OCI-LY7 (cell line): Measurements from ENCODE around the gene ABCC11. TPM values are rescaled to one million over a fixed set of nuclear protein-coding genes. Genes with fewer than 3 reads are reported as not detected.

ENCODE experiments used
- BruUV-seq: library from RNA; stranded (reverse); fragments of 400-500 nt; replicated peaks from 2 replicates; lab custom pipeline; 2021; lab: Mats Ljungman, UMichigan
- CTCF ChIA-PET: fragments of 300-600 bp; sonication (Branson Sonifier 250); formaldehyde crosslinking; loops from one replicate; lab custom pipeline; 2022; ENCODE audit warnings: antibody characterized with exemption; ENCODE audit not compliant: unreplicated experiment; lab: Charles Lee
- POLR2A ChIA-PET: fragments of 300-600 bp; sonication (Branson Sonifier 250); formaldehyde crosslinking; loops from one replicate; lab custom pipeline; 2022; ENCODE audit warnings: antibody characterized with exemption; lab: Charles Lee
- DNase-seq: peaks from one replicate; pipeline ENCODE4 v3.0.0-alpha.2; 2015; ENCODE audit warnings: low spot score
- H2AFZ ChIP-seq: fragments of 200-600 bp; sonication (generic), shearing (Covaris generic); 2 replicates; pipeline ENCODE4 v1.6.1; 2014; ENCODE audit warnings: mild to moderate bottlenecking, antibody characterized with exemption, low read length, moderate library complexity
- H3K27ac ChIP-seq: fragments of 200-600 bp; sonication (generic); 2 replicates; pipeline ENCODE4 v1.5.1; 2014; ENCODE audit warnings: mixed run types, low read depth, mild to moderate bottlenecking, moderate library complexity, low read length, inconsistent platforms; ENCODE audit not compliant: poor library complexity, severe bottlenecking
- H3K36me3 ChIP-seq: fragments of 200-600 bp; sonication (generic); 2 replicates; pipeline ENCODE4 v1.6.1; 2014; ENCODE audit warnings: mild to moderate bottlenecking, antibody characterized with exemption, low read length, moderate library complexity, mixed read lengths; ENCODE audit not compliant: insufficient read depth
- H3K4me1 ChIP-seq: fragments of 200-600 bp; sonication (generic); 2 replicates; pipeline ENCODE4 v1.5.1; 2014; ENCODE audit warnings: mild to moderate bottlenecking, low read length; ENCODE audit not compliant: insufficient read depth, poor library complexity, severe bottlenecking
- H3K4me2 ChIP-seq: fragments of 200-600 bp; sonication (generic); 2 replicates; pipeline ENCODE4 v1.6.1; 2014; ENCODE audit warnings: mild to moderate bottlenecking, low read length
- H3K4me3 ChIP-seq: fragments of 200-600 bp; sonication (generic); 2 replicates; pipeline ENCODE4 v1.5.1; 2014; ENCODE audit warnings: mild to moderate bottlenecking, low read depth, low read length; ENCODE audit not compliant: poor library complexity, severe bottlenecking
- H3K79me2 ChIP-seq: fragments of 200-600 bp; sonication (generic); 2 replicates; pipeline ENCODE4 v1.6.1; 2016; ENCODE audit warnings: low read depth, mild to moderate bottlenecking, low read length, moderate library complexity, mixed read lengths; ENCODE audit not compliant: insufficient read depth
- H3K9me2 ChIP-seq: fragments of 200-600 bp; sonication (generic); 2 replicates; pipeline ENCODE4 v1.6.1; 2016; ENCODE audit warnings: mild to moderate bottlenecking, low read length, mixed read lengths; ENCODE audit not compliant: insufficient read depth
- H3K9me3 ChIP-seq: fragments of 200-600 bp; sonication (generic); 2 replicates; pipeline ENCODE4 v1.6.1; 2014; ENCODE audit warnings: mild to moderate bottlenecking, mixed run types, low read length, mixed read lengths
- H4K20me1 ChIP-seq: fragments of 200-600 bp; sonication (generic); 2 replicates; pipeline ENCODE4 v1.6.1; 2014; ENCODE audit warnings: mild to moderate bottlenecking, antibody characterized with exemption, low read length, moderate library complexity, mixed read lengths; ENCODE audit not compliant: insufficient read depth
- CTCF ChIP-seq: fragments of 200-600 bp; sonication (generic); conservative IDR thresholded peaks from 2 replicates; pipeline ENCODE4 v1.5.1; 2014; ENCODE audit warnings: mild to moderate bottlenecking, antibody characterized with exemption, low read length, moderate library complexity, mixed read lengths
- EZH2phosphoT487 ChIP-seq: fragments of 200-600 bp; sonication (generic); IDR thresholded peaks from 2 replicates; pipeline ENCODE4 v1.6.1; 2018; ENCODE audit warnings: low read depth, borderline replicate concordance, mild to moderate bottlenecking, mixed run types, antibody characterized with exemption, low read length, moderate library complexity, mixed read lengths
- intact Hi-C: fragments of 100-400 bp; cut with micrococcal nuclease; formaldehyde crosslinking; loops from one replicate; pipeline ENCODE4 v1.10.0; 2022; ENCODE audit not compliant: unreplicated experiment
- total RNA-seq, 2 experiments: library from RNA; depleted of rRNA in 1 of 2; stranded (reverse); fragments of >200 nt in 1 of 2; shearing (Covaris generic) in 1 of 2; gene quantifications; 2 replicates each; pipeline ENCODE4 v1.2.3, GENCODE V29; 2014 to 2022

Gene ABCC11
- total RNA-seq, 2 experiments from 2014 or later = 0.10 TPM; not detected in 1

DNA sequence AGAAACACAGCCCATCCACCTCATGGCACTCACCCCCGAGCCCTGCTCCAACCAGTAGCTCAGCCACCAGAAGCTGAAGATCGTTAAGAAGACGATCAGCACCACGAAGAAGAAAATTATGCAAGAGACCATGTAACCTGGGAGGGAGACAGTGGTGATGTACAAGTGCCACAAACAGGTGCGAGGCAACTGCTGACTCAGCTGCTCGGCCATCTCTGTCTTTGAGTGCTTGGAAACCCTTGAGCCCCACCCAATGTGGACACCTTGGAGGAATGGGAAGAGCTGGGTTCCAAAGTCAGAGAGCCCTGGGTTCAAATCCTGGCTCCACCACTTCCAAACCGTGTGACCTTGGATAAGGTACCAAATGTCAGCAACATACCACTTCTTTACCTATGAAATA lies 53.5 kb downstream of the ABCC11 start:
- no peak overlapping the region for H2AFZ ChIP-seq
- H4K20me1 ChIP-seq = no peaks in the 10 kb centered on the region
- H3K79me2 ChIP-seq = no peaks in the 10 kb centered on the region
- H3K4me2 ChIP-seq = no peak overlapping the region
- intact Hi-C loops = no loop called here
- TF ChIP-seq EZH2phosphoT487 (no peak), CTCF (no peak)
- BruUV-seq = no TSS peak
- H3K27ac ChIP-seq = no peak overlapping the region
- H3K4me3 ChIP-seq = no peak overlapping the region
- no peaks in the 10 kb centered on the region for H3K36me3 ChIP-seq
- peaks cover under 1% of the 10 kb centered on the region for H3K4me1 ChIP-seq
- H3K9me2 ChIP-seq = no peaks in the 10 kb centered on the region
- POLR2A ChIA-PET = interaction anchor here (0.6 kb wide), 2 partner anchors 1083 to 1547 kb away, joined by 4 to 5 read pairs; no protein-coding TSS in a partner anchor
- DNase-seq = no peak
- no peaks in the 10 kb centered on the region for H3K9me3 ChIP-seq
- CTCF ChIA-PET = no interaction called here

DNA sequence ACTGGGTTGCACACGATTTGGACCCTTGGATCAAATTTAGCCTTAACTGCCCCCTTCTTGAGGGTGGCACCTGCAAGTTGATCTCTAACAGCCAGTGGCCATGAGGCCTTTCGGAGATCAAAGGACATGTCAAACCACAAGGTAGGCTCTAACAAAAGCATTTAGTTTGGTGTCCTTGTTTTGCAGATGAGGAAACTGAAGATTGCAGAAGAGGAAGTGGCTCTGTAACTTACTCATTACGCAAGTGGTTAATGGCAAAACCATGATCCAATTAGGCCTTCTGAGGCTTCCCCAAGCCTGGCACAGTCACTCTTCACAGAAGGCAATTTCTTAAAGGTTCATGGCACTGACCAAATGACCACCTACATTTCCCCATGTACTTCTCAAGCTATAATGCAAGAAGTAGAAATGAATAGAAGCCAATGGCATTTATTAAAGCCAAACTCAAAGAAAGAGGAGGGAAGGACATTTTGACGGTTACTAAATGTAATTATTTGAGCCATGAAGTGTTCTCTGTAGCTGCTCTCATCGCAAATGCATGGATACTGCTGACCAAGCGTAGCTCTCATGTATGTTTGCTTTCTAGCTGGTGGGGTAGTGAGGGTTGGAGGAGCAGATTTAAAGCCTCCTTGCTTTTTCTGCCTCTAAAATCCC lies 58.8 kb downstream of the ABCC11 start:
- BruUV-seq = no TSS peak
- Histone ChIP-seq H3K4me1 (peaks cover 7% of the 10 kb centered on the region), H3K4me2 (no peak overlapping the region), H3K79me2 (no peaks in the 10 kb centered on the region), H3K9me3 (no peaks in the 10 kb centered on the region), H3K4me3 (no peak overlapping the region), H4K20me1 (no peaks in the 10 kb centered on the region), H2AFZ (no peak overlapping the region), H3K36me3 (no peaks in the 10 kb centered on the region), H3K27ac (no peak overlapping the region), H3K9me2 (no peaks in the 10 kb centered on the region)
- TF ChIP-seq EZH2phosphoT487 = no peak
- intact Hi-C loops = no loop called here
- peak; percentile 50 for DNase-seq
- ChIA-PET POLR2A (no interaction called here), CTCF (no interaction called here)

GRCh38 chr16:48187779-48188178 lies 59.6 kb downstream of the ABCC11 start:
- H3K9me2 ChIP-seq = no peaks in the 10 kb centered on the region
- H3K4me1 ChIP-seq = peaks cover 7% of the 10 kb centered on the region
- no peaks in the 10 kb centered on the region for H3K9me3 ChIP-seq
- no peaks in the 10 kb centered on the region for H4K20me1 ChIP-seq
- H3K4me3 ChIP-seq = no peak overlapping the region
- H2AFZ ChIP-seq = no peak overlapping the region
- ChIA-PET CTCF (no interaction called here), POLR2A (no interaction called here)
- H3K4me2 ChIP-seq = no peak overlapping the region
- H3K79me2 ChIP-seq = no peaks in the 10 kb centered on the region
- BruUV-seq = no TSS peak
- no peaks in the 10 kb centered on the region for H3K36me3 ChIP-seq
- H3K27ac ChIP-seq = no peak overlapping the region
- no peak for TF ChIP-seq CTCF
- TF ChIP-seq EZH2phosphoT487 = no peak
- intact Hi-C loops = no loop called here
- no peak for DNase-seq
